H1 (cell line): ENCODE measurements around the gene FLCN. TPM values are rescaled to one million over a fixed set of nuclear protein-coding genes. Genes with fewer than 3 reads are reported as not detected.

Experiments
- CBX8 ChIP-seq: fragments of 300-800, 300-1000 bp; sonication (generic); IDR thresholded peaks from 2 replicates; pipeline ENCODE4 v1.7.1; 2016; ENCODE audit warnings: low read depth, low read length, borderline replicate concordance
- CTCF ChIP-seq, 3 experiments: IDR thresholded peaks; 1 replicate in 2 of 3; 2 replicates in 1 of 3; pipeline versions ENCODE4 v1.5.1 to v1.6.1; 2011; ENCODE audit warnings: low read length in 3 of 3, mild to moderate bottlenecking in 3 of 3, inconsistent platforms in 2 of 3, low read depth in 1 of 3, moderate library complexity in 1 of 3; ENCODE audit not compliant: insufficient read depth in 1 of 3; ENCODE audit errors: control extremely low read depth in 1 of 3
- polyA plus RNA-seq, 7 experiments: library from polyadenylated mRNA; depleted of rRNA in 3 of 7; stranded (reverse) in 5 of 7; unstranded in 2 of 7; fragments of >200 nt in 5 of 7; fragments of 200-250 nt in 2 of 7; gene quantifications; 1 replicate in 5 of 7; 2 replicates in 1 of 7; 4 replicates in 1 of 7; pipeline versions ENCODE4 v1.2.1 to v1.2.3, GENCODE V29; 2011 to 2013; ENCODE audit warnings: missing spikeins in 2 of 7, mixed read lengths in 2 of 7
- total RNA-seq: library from RNA; stranded (reverse); fragmentation: NEBNext Ultra II Directional; extraction: Animal tissue kit (Norgen Biotek cat#: 25700); gene quantifications from 2 replicates; pipeline ENCODE4 v1.2.1, GENCODE V29; 2021

FLCN gene
- total and polyA plus RNA-seq, 2 of the 8 experiments (the other 6 are each of a cell fraction or from before 2014, with no cell fraction given) = 15.6 to 34.6 TPM

DNA sequence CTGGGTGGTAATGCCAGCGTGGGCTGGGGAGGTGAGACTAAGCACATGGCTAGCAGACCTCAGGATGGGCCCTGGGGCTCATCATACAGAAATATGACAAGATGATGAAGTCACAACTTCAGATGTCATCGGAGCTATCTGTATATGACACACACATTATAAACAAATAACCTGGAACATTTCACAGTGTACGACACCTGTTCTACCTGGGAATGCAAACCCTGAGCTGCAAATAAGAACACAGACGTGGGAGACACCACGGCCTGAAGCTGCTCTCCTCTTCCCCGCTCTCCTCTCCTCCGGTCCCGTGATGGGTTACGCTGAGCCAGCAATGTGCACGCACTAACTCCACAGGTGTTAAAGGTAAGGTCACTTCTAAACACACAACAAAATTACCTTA, 35.7 kb downstream of the FLCN start (continued):
- no peak for TF ChIP-seq CTCF (IDR thresholded peaks at IDR 0.05; ENCODE audit: control extremely low read depth in 1 of 3, insufficient read depth in 1 of 3, low read depth in 1 of 3, low read length in 3 of 3)
- no peak for TF ChIP-seq CBX8
- TF ChIP-seq, all 59 proteins: peak for 0
